ENCODE measurements around the gene PSMD4. TPM values are rescaled to one million over a fixed set of nuclear protein-coding genes. Genes with fewer than 3 reads are reported as not detected.

PSMD4 gene
- total RNA-seq, 6 experiments from 2014 or later: 72.2 to 95.6 (median 79.1) TPM

DNA sequence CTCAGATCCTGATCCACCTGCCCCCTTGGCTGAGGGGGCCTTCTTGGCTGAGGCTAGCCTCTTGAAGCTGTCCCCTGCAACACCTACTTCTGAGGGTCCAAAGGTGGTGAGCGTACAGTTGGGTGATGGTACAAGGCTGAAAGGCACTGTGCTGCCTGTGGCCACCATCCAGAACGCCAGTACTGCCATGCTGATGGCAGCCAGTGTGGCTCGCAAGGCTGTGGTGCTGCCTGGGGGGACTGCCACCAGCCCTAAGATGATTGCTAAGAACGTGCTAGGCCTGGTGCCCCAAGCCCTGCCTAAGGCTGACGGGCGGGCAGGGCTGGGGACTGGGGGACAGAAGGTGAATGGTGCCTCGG, 32.8 kb downstream of the PSMD4 start:
- H3K4me1 ChIP-seq: peaks cover 0 to 7% (median 0%) of the 10 kb centered on the region in 4 donors
- no peak for DNase-seq
- H3K27me3 ChIP-seq: no peaks in the 10 kb centered on the region
- no CpG with 5 or more reads among the region's 7 CpGs for WGBS (ENCODE audit: insufficient coverage, low coverage, low lambda C conversion rate, missing lambda C conversion rate)
- intact Hi-C loops (cut with DNase I): no loop called here
- no peak overlapping the region for H3K27ac ChIP-seq
- no peak for ATAC-seq
- H3K36me3 ChIP-seq: peaks cover 0 to 45% (median 17%) of the 10 kb centered on the region in 4 donors
- no peaks in the 10 kb centered on the region for H3K9me3 ChIP-seq
- TF ChIP-seq, protein P1, sequence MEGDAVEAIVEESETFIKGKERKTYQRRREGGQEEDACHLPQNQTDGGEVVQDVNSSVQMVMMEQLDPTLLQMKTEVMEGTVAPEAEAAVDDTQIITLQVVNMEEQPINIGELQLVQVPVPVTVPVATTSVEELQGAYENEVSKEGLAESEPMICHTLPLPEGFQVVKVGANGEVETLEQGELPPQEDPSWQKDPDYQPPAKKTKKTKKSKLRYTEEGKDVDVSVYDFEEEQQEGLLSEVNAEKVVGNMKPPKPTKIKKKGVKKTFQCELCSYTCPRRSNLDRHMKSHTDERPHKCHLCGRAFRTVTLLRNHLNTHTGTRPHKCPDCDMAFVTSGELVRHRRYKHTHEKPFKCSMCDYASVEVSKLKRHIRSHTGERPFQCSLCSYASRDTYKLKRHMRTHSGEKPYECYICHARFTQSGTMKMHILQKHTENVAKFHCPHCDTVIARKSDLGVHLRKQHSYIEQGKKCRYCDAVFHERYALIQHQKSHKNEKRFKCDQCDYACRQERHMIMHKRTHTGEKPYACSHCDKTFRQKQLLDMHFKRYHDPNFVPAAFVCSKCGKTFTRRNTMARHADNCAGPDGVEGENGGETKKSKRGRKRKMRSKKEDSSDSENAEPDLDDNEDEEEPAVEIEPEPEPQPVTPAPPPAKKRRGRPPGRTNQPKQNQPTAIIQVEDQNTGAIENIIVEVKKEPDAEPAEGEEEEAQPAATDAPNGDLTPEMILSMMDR (IDR thresholded peaks at IDR 0.05): no peak
- TF ChIP-seq POLR2A (IDR thresholded peaks at IDR 0.05): no peak
- H3K4me3 ChIP-seq: no peak overlapping the region

DNA sequence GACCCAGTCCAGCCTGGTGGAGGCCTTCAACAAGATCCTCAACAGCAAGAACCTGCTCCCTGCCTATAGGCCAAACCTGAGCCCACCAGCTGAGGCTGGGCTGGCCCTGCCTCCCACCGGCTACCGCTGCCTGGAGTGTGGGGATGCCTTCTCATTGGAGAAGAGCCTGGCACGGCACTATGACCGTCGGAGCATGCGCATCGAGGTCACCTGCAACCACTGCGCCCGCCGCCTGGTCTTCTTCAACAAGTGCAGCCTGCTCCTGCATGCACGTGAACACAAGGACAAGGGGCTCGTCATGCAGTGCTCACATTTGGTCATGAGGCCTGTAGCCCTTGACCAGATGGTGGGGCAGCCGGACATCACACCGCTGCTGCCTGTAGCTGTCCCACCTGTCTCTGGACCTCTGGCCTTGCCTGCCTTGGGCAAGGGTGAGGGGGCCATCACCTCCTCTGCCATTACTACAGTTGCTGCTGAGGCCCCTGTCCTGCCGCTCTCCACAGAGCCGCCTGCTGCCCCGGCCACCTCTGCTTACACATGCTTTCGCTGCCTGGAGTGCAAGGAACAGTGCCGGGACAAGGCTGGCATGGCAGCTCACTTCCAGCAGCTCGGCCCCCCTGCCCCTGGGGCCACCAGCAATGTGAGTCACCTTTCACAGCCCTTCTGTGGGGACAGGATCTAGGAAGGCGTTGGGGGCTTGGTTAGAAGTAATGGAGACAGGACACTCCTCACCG, 33.4 kb downstream of the PSMD4 start:
- TF ChIP-seq POLR2A (IDR thresholded peaks at IDR 0.05): no peak
- TF ChIP-seq, protein P1 (IDR thresholded peaks at IDR 0.05): no peak
- 88% methylated on average over 5 of the region's 22 CpGs for WGBS (ENCODE audit: insufficient coverage, low coverage, low lambda C conversion rate, missing lambda C conversion rate)
- no peak for DNase-seq
- intact Hi-C loops (cut with DNase I): no loop called here
- Histone ChIP-seq H3K4me3 (no peak overlapping the region), H3K36me3 (peaks cover 0 to 51% (median 19%) of the 10 kb centered on the region in 4 donors), H3K4me1 (peaks cover 0 to 7% (median 0%) of the 10 kb centered on the region in 4 donors), H3K27me3 (no peaks in the 10 kb centered on the region), H3K27ac (no peak overlapping the region), H3K9me3 (no peaks in the 10 kb centered on the region)
- no peak for ATAC-seq

DNA sequence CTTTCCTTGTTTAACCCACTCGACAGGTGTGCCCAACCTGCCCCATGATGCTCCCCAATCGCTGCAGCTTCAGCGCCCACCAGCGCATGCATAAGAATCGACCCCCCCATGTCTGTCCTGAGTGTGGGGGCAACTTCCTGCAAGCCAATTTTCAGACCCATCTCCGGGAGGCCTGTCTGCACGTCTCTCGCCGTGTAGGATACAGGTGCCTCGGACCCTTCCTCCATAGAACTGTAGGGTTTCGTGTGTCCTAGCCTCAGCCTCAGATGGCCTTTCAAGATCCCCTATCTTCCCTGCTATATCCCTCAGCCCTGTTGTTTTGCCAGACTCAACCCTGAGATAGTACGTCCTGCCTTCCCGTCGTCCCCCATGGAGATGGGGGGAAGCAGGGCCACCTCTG, 34.0 kb downstream of the PSMD4 start:
- WGBS (ENCODE audit: insufficient coverage, low coverage, low lambda C conversion rate, missing lambda C conversion rate): 82% methylated on average over 5 of the region's 14 CpGs
- Histone ChIP-seq H3K27ac (no peak overlapping the region), H3K36me3 (peaks cover 0 to 57% (median 20%) of the 10 kb centered on the region in 4 donors), H3K4me1 (peaks cover 0 to 2% (median 0%) of the 10 kb centered on the region in 4 donors), H3K4me3 (no peak overlapping the region), H3K27me3 (no peaks in the 10 kb centered on the region), H3K9me3 (no peaks in the 10 kb centered on the region)
- no peak for DNase-seq
- ATAC-seq: no peak
- no peak for TF ChIP-seq POLR2A (IDR thresholded peaks at IDR 0.05)
- TF ChIP-seq, protein P1 (IDR thresholded peaks at IDR 0.05): no peak
- intact Hi-C loops (cut with DNase I): no loop called here

GRCh38 chr1:151289080-151289935, 34.8 kb downstream of the PSMD4 start:
- H3K27ac ChIP-seq: no peak overlapping the region
- DNase-seq (no peak), ATAC-seq (no peak)
- WGBS (ENCODE audit: insufficient coverage, low coverage, low lambda C conversion rate, missing lambda C conversion rate): 57% methylated on average over 5 of the region's 18 CpGs
- intact Hi-C loops (cut with DNase I): no loop called here
- no peaks in the 10 kb centered on the region for H3K4me1 ChIP-seq
- no peak overlapping the region for H3K4me3 ChIP-seq
- H3K36me3 ChIP-seq: peaks cover 0 to 65% (median 24%) of the 10 kb centered on the region in 4 donors
- H3K27me3 ChIP-seq: no peaks in the 10 kb centered on the region
- TF ChIP-seq POLR2A (IDR thresholded peaks at IDR 0.05): no peak
- TF ChIP-seq, protein P1 (IDR thresholded peaks at IDR 0.05): no peak
- H3K9me3 ChIP-seq: no peaks in the 10 kb centered on the region
